Keratinocyte (primary cell): ENCODE measurements around the gene DAPK2.

Experiments used
- CTCF ChIP-seq, 3 experiments: IDR thresholded peaks in 1 of 3; conservative IDR thresholded peaks in 1 of 3; optimal IDR thresholded peaks in 1 of 3; 2 replicates in 2 of 3; 3 replicates in 1 of 3; pipeline versions ENCODE3 to v1.5.1; 2011; ENCODE audit warnings: low read length in 3 of 3, mild to moderate bottlenecking in 3 of 3, moderate library complexity in 2 of 3, control low read depth in 1 of 3, inconsistent platforms in 1 of 3; ENCODE audit not compliant: insufficient read depth in 2 of 3; ENCODE audit errors: extremely low read depth in 1 of 3
- EZH2 ChIP-seq: IDR thresholded peaks from one replicate; pipeline ENCODE4 v1.6.1; 2012; ENCODE audit warnings: inconsistent platforms, mild to moderate bottlenecking, low read length, moderate library complexity

DNA sequence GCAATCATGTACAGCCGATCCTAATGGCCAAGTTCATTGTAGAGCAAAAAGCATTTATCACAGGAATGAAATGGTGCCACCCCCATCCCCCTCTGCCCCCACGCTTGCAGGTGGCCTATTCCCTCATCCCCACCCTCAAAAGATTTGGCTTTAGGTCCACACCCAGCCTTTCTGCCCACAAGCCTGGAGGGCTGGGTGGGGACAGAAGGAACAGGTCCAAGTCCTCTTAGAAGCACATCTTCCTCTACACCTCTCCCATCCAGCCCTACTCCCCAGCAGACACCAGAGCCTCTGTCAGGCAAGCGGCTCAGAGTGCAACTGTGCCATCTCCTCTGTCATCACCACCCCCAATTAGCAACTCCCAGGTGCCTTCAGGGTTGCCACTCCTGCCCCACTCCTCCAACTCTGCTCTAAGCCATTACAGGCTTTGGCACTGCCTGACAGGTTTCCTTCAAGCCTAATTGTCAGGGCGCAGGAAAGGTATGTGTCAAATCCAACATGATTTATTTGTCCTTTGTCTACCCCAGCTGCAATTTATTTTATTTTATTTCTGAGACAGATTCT lies 49.4 kb downstream of the DAPK2 start:
- TF ChIP-seq CTCF (optimal IDR thresholded peaks at IDR 0.05 in 1 of 3, IDR thresholded peaks at IDR 0.05 in 1 of 3, conservative IDR thresholded peaks at IDR 0.05 in 1 of 3; ENCODE audit: extremely low read depth in 1 of 3, insufficient read depth in 2 of 3, low read length in 3 of 3) (no peak), EZH2 (no peak)
